Fibroblast of skin of left biceps (primary cell): ENCODE results near the gene HS1BP3.

Experiments
- DNase-seq, 2 experiments: peaks; one replicate each; pipeline ENCODE4 v3.0.0-alpha.2; 2013; ENCODE audit warnings: low read depth in 2 of 2

Gene HS1BP3

GRCh38 chr2:20663196-20664070 lies 12.5 kb upstream of the HS1BP3 start:
- no peak for DNase-seq

- no peak for DNase-seq
Observed at GRCh38 chr2:20662308-20662937, 11.5 kb upstream of the HS1BP3 start.

- DNase-seq, result peak in 1 of 2 experiments; percentile 15
Observed at GRCh38 chr2:20661421-20662307, 10.8 kb upstream of the HS1BP3 start.

GRCh38 chr2:20660506-20661420 lies 9.9 kb upstream of the HS1BP3 start:
- no peak for DNase-seq

GRCh38 chr2:20657522-20658235 lies 6.8 kb upstream of the HS1BP3 start:
- DNase-seq, result no peak

GRCh38 chr2:20656561-20656960 lies 5.7 kb upstream of the HS1BP3 start:
- no peak for DNase-seq

GRCh38 chr2:20654535-20654813 lies 3.6 kb upstream of the HS1BP3 start:
- DNase-seq, result no peak

GRCh38 chr2:20653695-20654534 lies 3.0 kb upstream of the HS1BP3 start:
- DNase-seq, result no peak

GRCh38 chr2:20652673-20653575 lies 2.0 kb upstream of the HS1BP3 start:
- no peak for DNase-seq

GRCh38 chr2:20652141-20652540 lies 1.2 kb upstream of the HS1BP3 start:
- DNase-seq, result no peak

- no peak for DNase-seq
Observed at GRCh38 chr2:20651731-20652099, 817 bp upstream of the HS1BP3 start.

- DNase-seq, result no peak
Observed at GRCh38 chr2:20650393-20650876, 463 bp downstream of the HS1BP3 start.

GRCh38 chr2:20649976-20650375 lies 922 bp downstream of the HS1BP3 start:
- no peak for DNase-seq

GRCh38 chr2:20649576-20649975 lies 1.3 kb downstream of the HS1BP3 start:
- DNase-seq, result no peak

- DNase-seq, result no peak
Observed at GRCh38 chr2:20648831-20649230, 2.1 kb downstream of the HS1BP3 start.

- DNase-seq, result no peak
Observed at GRCh38 chr2:20648206-20648605, 2.7 kb downstream of the HS1BP3 start.

GRCh38 chr2:20647738-20648137 lies 3.2 kb downstream of the HS1BP3 start:
- DNase-seq, result no peak

GRCh38 chr2:20647211-20647610 lies 3.7 kb downstream of the HS1BP3 start:
- DNase-seq, result no peak

GRCh38 chr2:20646446-20646845 lies 4.5 kb downstream of the HS1BP3 start:
- DNase-seq, result no peak
